CD4-positive, alpha-beta memory T cell (primary cell): ENCODE data around the gene VSTM2L. TPM values are rescaled to one million over a fixed set of nuclear protein-coding genes. Genes with fewer than 3 reads are reported as not detected.

Experiments
- CTCF ChIA-PET: fragments of 350-600 bp; sonication (Branson Sonifier 250); formaldehyde crosslinking; loops from one replicate; lab custom pipeline; 2021; ENCODE audit warnings: inconsistent platforms; ENCODE audit not compliant: partially characterized antibody; lab: Charles Lee
- POLR2A ChIA-PET: fragments of 350-600 bp; sonication (Branson Sonifier 250); formaldehyde crosslinking; loops from one replicate; lab custom pipeline; 2021; ENCODE audit not compliant: partially characterized antibody; lab: Charles Lee
- DNase-seq, 5 donors: peaks; one replicate each; pipeline versions ENCODE4 v3.0.0 to v3.0.0-alpha.2; 2020 to 2022; ENCODE audit warnings: mixed read lengths in 1 of 5
- H3K27ac ChIP-seq: one replicate; pipeline ENCODE4 v1.7.0; 2013; ENCODE audit warnings: low read depth, low read length
- H3K27me3 ChIP-seq: 2 replicates; pipeline ENCODE4 v1.7.0; 2013; ENCODE audit warnings: mild to moderate bottlenecking, low read length, moderate library complexity; ENCODE audit not compliant: insufficient read depth
- H3K36me3 ChIP-seq: 2 replicates; pipeline ENCODE4 v1.7.0; 2013; ENCODE audit warnings: mild to moderate bottlenecking, low read length, moderate library complexity; ENCODE audit not compliant: insufficient read depth
- H3K4me1 ChIP-seq: 2 replicates; pipeline ENCODE4 v1.7.0; 2013; ENCODE audit warnings: mild to moderate bottlenecking, low read length, moderate library complexity; ENCODE audit not compliant: insufficient read depth
- H3K4me3 ChIP-seq, 2 donors: one replicate each; pipeline ENCODE4 v1.7.0; 2013; ENCODE audit warnings: low read length in 2 of 2, mild to moderate bottlenecking in 1 of 2
- H3K9me3 ChIP-seq, 2 donors: one replicate each; pipeline ENCODE4 v1.7.0; 2013; ENCODE audit warnings: low read length in 2 of 2, control low read depth in 1 of 2; ENCODE audit not compliant: control insufficient read depth in 1 of 2
- H3K27ac Mint-ChIP-seq, 7 donors: one replicate each; pipeline ENCODE4 v1.8.0; 2020 to 2021; ENCODE audit warnings: mixed read lengths in 7 of 7, mild to moderate bottlenecking in 6 of 7, inconsistent platforms in 3 of 7, moderate library complexity in 3 of 7
- H3K27me3 Mint-ChIP-seq, 2 donors: one replicate each; pipeline ENCODE4 v1.8.0; 2020 to 2021; ENCODE audit warnings: mixed read lengths in 2 of 2
- H3K36me3 Mint-ChIP-seq, 2 donors: one replicate each; pipeline ENCODE4 v1.8.0; 2020 to 2021; ENCODE audit warnings: mixed read lengths in 2 of 2, inconsistent platforms in 1 of 2, mild to moderate bottlenecking in 1 of 2
- H3K4me1 Mint-ChIP-seq, 4 donors: one replicate each; pipeline ENCODE4 v1.8.0; 2020 to 2021; ENCODE audit warnings: mixed read lengths in 4 of 4, mild to moderate bottlenecking in 1 of 4
- H3K4me3 Mint-ChIP-seq, 8 donors: one replicate each; pipeline ENCODE4 v1.8.0; 2020 to 2021; ENCODE audit warnings: mixed read lengths in 8 of 8, mild to moderate bottlenecking in 7 of 8, moderate library complexity in 6 of 8, inconsistent platforms in 3 of 8
- H3K9me3 Mint-ChIP-seq, 8 donors: one replicate each; pipeline ENCODE4 v1.8.0; 2020 to 2021; ENCODE audit warnings: mixed read lengths in 8 of 8, mild to moderate bottlenecking in 5 of 8, inconsistent platforms in 3 of 8, moderate library complexity in 1 of 8
- intact Hi-C: fragments of 100-400 bp; cut with micrococcal nuclease; formaldehyde crosslinking; loops from one replicate; pipeline ENCODE4 v1.15.1; 2023
- polyA plus RNA-seq, 2 donors: library from polyadenylated mRNA; unstranded; fragments of 300-500 nt; fragmentation: Illumina TruSeq; gene quantifications; one replicate each; pipeline ENCODE4 v1.2.3, GENCODE V29; 2021
- total RNA-seq, 2 experiments: library from RNA; stranded (reverse); gene quantifications; one replicate each; pipeline ENCODE4 v1.2.3, GENCODE V29; 2021

Gene VSTM2L
- total and polyA plus RNA-seq, 4 experiments from 2014 or later, result not detected

DNA sequence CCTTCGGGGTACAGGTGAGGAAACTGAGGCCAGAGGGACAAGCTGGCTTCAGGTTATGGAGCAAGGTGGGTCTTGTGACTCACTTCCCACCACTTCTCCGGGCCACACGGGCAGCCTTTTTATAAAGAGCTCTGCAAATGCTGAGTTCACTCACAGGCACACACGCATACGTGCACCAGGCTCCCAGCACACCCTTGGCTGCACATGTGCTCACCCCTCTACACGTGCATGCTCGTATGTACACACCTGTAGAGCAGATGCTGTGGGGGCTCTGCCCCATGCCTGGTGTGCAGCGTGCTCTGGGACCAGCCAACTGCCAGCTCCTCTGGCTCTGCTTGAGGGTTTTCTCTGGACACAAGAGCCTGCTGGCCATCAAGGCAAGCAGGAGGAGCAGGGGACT lies 29.1 kb downstream of the VSTM2L start:
- Histone ChIP-seq H3K4me1 (no peaks in the 10 kb centered on the region), H3K27ac (no peak overlapping the region), H3K9me3 (no peaks in the 10 kb centered on the region), H3K4me3 (no peak overlapping the region), H3K36me3 (no peaks in the 10 kb centered on the region), H3K27me3 (no peaks in the 10 kb centered on the region)
- Mint-ChIP-seq H3K4me3 (no peak overlapping the region), H3K27ac (no peak overlapping the region), H3K9me3 (no peaks in the 10 kb centered on the region), H3K4me1 (peaks cover 0 to 2% (median 0%) of the 10 kb centered on the region in 4 donors), H3K36me3 (no peaks in the 10 kb centered on the region), H3K27me3 (peaks cover 10 to 14% of the 10 kb centered on the region in 2 donors)
- CTCF ChIA-PET, result interaction anchor here (1.0 kb wide), 1 partner anchor 10 kb away, joined by 3 read pairs; no protein-coding TSS in a partner anchor
- DNase-seq, result no peak
- intact Hi-C loops, result no loop called here
- POLR2A ChIA-PET, result no interaction called here

DNA sequence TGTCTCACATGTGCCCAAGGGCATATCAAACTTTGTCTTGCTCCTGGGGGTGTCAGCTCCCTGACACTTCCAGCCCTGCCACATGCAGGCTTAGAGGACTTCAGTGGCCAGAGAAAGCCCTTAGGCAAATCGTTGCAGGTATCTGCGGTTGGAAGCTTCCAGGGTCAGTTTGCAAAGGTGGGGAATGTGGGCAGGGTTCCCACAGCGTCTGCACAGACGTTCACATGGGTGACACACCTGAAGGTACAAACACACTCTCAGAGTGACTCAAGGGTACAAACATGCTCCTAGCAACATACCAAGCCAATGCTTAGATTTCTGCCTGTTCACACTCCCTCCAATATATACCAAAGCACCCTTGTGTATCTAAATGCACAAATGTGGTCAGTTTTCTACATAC lies 30.0 kb downstream of the VSTM2L start:
- no peaks in the 10 kb centered on the region for H3K4me1 ChIP-seq
- Mint-ChIP-seq H3K4me3 (no peak overlapping the region), H3K36me3 (no peaks in the 10 kb centered on the region), H3K9me3 (no peaks in the 10 kb centered on the region), H3K4me1 (peaks cover 0 to 2% (median 0%) of the 10 kb centered on the region in 4 donors), H3K27ac (no peak overlapping the region), H3K27me3 (peaks cover 10 to 14% of the 10 kb centered on the region in 2 donors)
- DNase-seq, result no peak
- ChIA-PET POLR2A (no interaction called here), CTCF (interaction anchor here (1.0 kb wide), 1 partner anchor 9 kb away, joined by 3 read pairs; no protein-coding TSS in a partner anchor)
- H3K27me3 ChIP-seq, result no peaks in the 10 kb centered on the region
- no peaks in the 10 kb centered on the region for H3K36me3 ChIP-seq
- no peak overlapping the region for H3K27ac ChIP-seq
- H3K9me3 ChIP-seq, result no peaks in the 10 kb centered on the region
- intact Hi-C loops, result no loop called here
- no peak overlapping the region for H3K4me3 ChIP-seq

DNA sequence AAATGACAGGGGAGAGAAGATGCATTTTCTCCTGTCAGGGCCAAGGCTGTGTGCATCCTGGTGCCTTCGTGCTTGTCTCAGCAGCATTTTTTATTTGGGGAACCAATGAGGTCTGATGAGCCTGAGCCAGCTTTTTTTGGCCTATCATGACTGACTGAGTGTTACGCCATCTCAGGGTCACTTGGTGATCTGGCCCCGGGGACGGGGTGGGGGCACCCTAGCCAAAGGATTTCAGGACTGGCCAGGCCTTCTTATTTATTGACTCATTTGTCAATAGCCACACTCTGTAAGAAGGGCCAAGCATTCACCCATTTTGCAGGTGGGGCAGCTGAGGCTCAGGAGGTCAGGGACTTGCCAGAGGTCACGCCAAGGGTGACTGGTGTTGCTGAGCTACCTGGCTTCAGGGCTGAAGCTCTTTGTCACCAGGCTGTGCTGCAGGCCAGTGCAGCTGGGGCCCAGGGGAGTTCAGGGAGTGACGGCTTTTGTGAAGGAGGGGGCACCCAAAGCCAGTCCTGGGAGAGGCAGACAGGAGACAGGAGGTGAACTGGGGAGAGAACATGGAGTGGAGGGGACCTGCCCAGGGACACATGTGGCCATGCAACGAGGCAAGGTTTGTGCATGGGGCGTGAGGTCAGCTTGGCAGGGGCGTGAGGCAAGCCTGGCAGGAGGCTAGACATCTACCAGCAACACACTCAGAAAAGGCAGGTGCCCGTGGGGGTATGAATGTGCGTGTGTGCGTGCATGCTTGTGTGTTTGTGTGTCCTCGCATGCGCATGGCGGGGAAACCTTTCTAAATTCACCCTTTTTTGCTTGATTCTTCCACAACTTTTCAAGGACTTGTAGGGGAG lies 31.1 kb downstream of the VSTM2L start:
- H3K27ac Mint-ChIP-seq, result no peak overlapping the region
- H3K27me3 ChIP-seq, result no peaks in the 10 kb centered on the region
- H3K9me3 ChIP-seq, result no peaks in the 10 kb centered on the region
- H3K36me3 ChIP-seq, result no peaks in the 10 kb centered on the region
- H3K4me3 Mint-ChIP-seq, result no peak overlapping the region
- POLR2A ChIA-PET, result interaction anchor here (0.6 kb wide), 1 partner anchor 446 kb away, joined by 5 read pairs; no protein-coding TSS in a partner anchor
- H3K36me3 Mint-ChIP-seq, result no peaks in the 10 kb centered on the region
- no peaks in the 10 kb centered on the region for H3K9me3 Mint-ChIP-seq
- no peak for DNase-seq
- no peaks in the 10 kb centered on the region for H3K4me1 ChIP-seq
- H3K27me3 Mint-ChIP-seq, result peaks cover 7 to 13% of the 10 kb centered on the region in 2 donors
- no peak overlapping the region for H3K27ac ChIP-seq
- CTCF ChIA-PET, result no interaction called here
- peaks cover 0 to 2% (median 0%) of the 10 kb centered on the region in 4 donors for H3K4me1 Mint-ChIP-seq
- H3K4me3 ChIP-seq, result no peak overlapping the region
- intact Hi-C loops, result no loop called here

DNA sequence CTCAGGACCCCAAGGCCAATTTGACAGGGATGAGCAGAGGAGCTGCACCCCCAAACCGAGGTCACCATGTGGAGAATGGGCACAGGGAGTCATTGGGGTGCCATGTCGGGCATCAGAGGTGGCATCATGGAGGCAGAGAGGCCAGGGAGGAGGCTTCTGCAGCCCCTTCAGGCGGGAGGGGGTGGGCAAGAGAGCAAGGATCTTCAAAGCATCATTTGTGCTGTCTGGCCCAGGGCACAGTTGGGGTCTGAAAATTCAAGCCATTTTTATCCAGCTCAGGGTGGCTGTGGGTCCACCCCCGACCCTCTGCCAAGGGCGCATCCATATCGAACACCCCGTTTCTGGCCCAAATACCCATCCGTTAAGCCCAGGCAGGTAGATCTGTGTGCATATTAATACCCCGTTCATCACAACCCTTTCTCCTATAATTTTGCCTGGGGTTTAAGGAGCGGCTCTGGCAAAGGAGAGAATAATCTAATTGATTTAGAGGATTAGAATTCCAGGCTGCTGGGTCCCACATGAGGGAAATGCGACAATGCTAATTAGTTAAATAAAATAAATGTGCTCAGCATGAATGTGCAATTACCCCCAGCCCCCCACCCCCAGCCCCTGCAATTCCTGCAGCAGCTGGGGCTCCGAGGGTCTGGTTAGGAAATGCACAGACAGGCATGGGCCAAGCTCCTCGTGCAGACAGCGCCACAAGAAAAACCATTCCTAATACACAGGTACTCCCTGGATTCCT lies 31.9 kb downstream of the VSTM2L start:
- Histone ChIP-seq H3K4me3 (no peak overlapping the region), H3K9me3 (no peaks in the 10 kb centered on the region), H3K36me3 (no peaks in the 10 kb centered on the region), H3K4me1 (no peaks in the 10 kb centered on the region), H3K27ac (no peak overlapping the region), H3K27me3 (no peaks in the 10 kb centered on the region)
- no peak for DNase-seq
- ChIA-PET CTCF (no interaction called here), POLR2A (no interaction called here)
- Mint-ChIP-seq H3K4me3 (no peak overlapping the region), H3K36me3 (no peaks in the 10 kb centered on the region), H3K9me3 (no peaks in the 10 kb centered on the region), H3K27me3 (peaks cover 5 to 8% of the 10 kb centered on the region in 2 donors), H3K4me1 (peaks cover 0 to 2% (median 0%) of the 10 kb centered on the region in 4 donors), H3K27ac (no peak overlapping the region)
- intact Hi-C loops, result no loop called here

DNA sequence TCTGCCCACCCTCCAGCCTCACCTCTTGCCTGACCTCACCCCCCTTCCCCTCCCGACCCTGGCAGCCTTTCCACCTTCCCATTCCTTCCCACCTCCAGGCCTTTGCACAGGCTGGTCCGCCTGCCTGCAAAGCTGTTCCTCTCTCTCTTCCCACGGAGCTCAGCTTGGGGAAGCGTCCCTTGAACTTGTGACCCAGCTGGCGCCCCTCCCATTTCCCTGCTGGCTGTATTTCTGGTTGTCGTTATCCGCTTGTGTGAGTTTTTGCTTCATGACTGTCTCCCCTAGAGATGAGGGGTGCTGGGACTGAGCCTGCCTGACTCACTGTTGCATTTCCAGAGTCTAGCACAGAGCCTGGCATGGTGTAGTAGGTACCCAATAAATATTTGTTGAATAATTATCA lies 32.5 kb downstream of the VSTM2L start:
- intact Hi-C loops, result no loop called here
- no peaks in the 10 kb centered on the region for H3K27me3 ChIP-seq
- no peak overlapping the region for H3K27ac ChIP-seq
- Mint-ChIP-seq H3K27me3 (peaks cover 4 to 7% of the 10 kb centered on the region in 2 donors), H3K9me3 (no peaks in the 10 kb centered on the region), H3K4me3 (no peak overlapping the region), H3K27ac (no peak overlapping the region), H3K36me3 (no peaks in the 10 kb centered on the region), H3K4me1 (peaks cover 0 to 2% (median 0%) of the 10 kb centered on the region in 4 donors)
- H3K9me3 ChIP-seq, result no peaks in the 10 kb centered on the region
- no peak overlapping the region for H3K4me3 ChIP-seq
- no peaks in the 10 kb centered on the region for H3K36me3 ChIP-seq
- ChIA-PET CTCF (no interaction called here), POLR2A (no interaction called here)
- H3K4me1 ChIP-seq, result no peaks in the 10 kb centered on the region
- no peak for DNase-seq

DNA sequence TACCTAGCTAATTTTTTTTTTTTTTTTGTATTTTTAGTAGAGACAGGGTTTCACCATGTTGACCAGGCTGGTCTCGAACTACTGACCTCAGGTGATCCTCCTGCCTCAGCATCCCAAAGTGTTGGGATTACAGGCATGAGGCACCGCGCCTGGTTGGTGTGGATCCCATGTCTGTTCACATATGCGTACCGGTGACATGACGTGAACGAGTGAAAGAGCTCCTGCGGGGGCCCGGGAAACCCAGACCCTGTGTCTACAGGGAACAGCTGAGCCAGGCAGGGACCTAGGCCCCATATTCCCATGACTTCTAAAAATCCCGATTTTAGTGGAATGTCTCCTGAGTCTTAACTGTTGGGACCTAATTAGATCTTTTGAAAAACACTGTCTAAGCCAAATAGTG lies 33.1 kb downstream of the VSTM2L start:
- Histone ChIP-seq H3K4me3 (no peak overlapping the region), H3K36me3 (no peaks in the 10 kb centered on the region), H3K27ac (no peak overlapping the region), H3K4me1 (no peaks in the 10 kb centered on the region), H3K9me3 (no peaks in the 10 kb centered on the region), H3K27me3 (no peaks in the 10 kb centered on the region)
- no peaks in the 10 kb centered on the region for H3K36me3 Mint-ChIP-seq
- peaks cover 4 to 5% of the 10 kb centered on the region in 2 donors for H3K27me3 Mint-ChIP-seq
- H3K9me3 Mint-ChIP-seq, result peaks cover 0 to 1% (median 0%) of the 10 kb centered on the region in 8 donors
- H3K4me1 Mint-ChIP-seq, result peaks cover 0 to 2% (median 0%) of the 10 kb centered on the region in 4 donors
- ChIA-PET CTCF (no interaction called here), POLR2A (no interaction called here)
- H3K27ac Mint-ChIP-seq, result no peak overlapping the region
- intact Hi-C loops, result no loop called here
- DNase-seq, result no peak
- H3K4me3 Mint-ChIP-seq, result no peak overlapping the region

DNA sequence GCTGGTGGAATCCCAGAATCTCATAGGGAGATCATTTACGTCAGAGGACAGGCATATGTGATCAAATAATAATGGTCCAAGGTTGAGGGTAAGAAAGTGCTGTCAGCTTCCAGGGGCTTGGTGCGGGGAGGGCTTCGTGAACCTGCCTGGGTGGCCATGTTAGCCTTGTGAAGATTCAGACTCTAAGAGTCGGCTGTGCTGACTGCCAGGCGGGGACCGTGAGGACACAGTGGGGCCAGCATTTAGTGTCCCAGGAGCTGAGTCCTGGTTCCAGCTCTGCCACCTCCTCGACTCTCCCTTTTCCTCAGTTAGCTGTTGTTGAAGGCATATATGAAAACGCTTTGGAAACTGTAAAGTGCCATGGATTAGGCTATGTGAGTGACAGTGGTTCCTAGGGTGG lies 33.5 kb downstream of the VSTM2L start:
- ChIA-PET CTCF (no interaction called here), POLR2A (no interaction called here)

More for the DNA sequence above, 33.5 kb downstream of the VSTM2L start:
- H3K4me3 Mint-ChIP-seq, result no peak overlapping the region
- peaks cover 0 to 2% (median 0%) of the 10 kb centered on the region in 4 donors for H3K4me1 Mint-ChIP-seq
- no peak for DNase-seq
- no peaks in the 10 kb centered on the region for H3K36me3 ChIP-seq
- no peaks in the 10 kb centered on the region for H3K9me3 ChIP-seq
- no peaks in the 10 kb centered on the region for H3K4me1 ChIP-seq
- peaks cover 0 to 3% (median 0%) of the 10 kb centered on the region in 8 donors for H3K9me3 Mint-ChIP-seq
- intact Hi-C loops, result no loop called here
- H3K27me3 Mint-ChIP-seq, result peaks cover 4 to 5% of the 10 kb centered on the region in 2 donors
- no peaks in the 10 kb centered on the region for H3K27me3 ChIP-seq
- H3K4me3 ChIP-seq, result no peak overlapping the region
- no peak overlapping the region for H3K27ac Mint-ChIP-seq
- no peaks in the 10 kb centered on the region for H3K36me3 Mint-ChIP-seq
- H3K27ac ChIP-seq, result no peak overlapping the region
